ENCODE results near the gene SCRN3.
"Not testable (repeated sequence)": the region's sequence is repeated elsewhere in the genome, so short reads cannot be mapped to it uniquely, and the experiment has no call there.

Gene SCRN3

DNA sequence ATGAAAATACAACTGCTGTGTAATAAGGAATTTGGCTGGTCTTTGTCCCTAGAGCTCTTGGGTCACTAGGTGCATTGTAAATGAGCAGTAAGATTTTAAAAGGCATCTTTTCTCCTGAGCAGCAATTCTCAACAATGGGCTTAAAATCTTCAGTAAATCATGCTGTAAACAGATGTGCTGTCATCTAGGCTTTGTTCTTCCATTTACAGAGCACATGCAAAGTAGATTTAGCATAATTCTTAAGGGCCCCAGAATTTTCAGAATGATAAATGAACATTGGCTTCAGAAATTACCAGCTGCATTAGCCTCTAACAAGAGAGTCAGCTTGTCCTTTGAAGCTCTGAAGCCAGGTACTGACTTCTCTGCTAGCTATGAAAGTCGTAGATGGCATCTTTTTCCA is 26.8 kb upstream of the SCRN3 start:
- H3K27ac ChIP-seq (ENCODE audit: low read depth, low read length, severe bottlenecking), result no peak overlapping the region
- 100% methylated on average over 1 of the region's 1 CpG; no CpG with 5 or more reads in 1 of the 2 experiments for WGBS, 2 experiments (ENCODE audit: insufficient coverage in 2 of 2)
- H3K9me3 ChIP-seq (ENCODE audit: control insufficient read depth, low read length), result peaks cover 22% of the 10 kb centered on the region
- peaks cover 41% of the 10 kb centered on the region for H3K36me3 ChIP-seq (ENCODE audit: control insufficient read depth, insufficient read depth, low read length)
- H3K4me3 ChIP-seq (ENCODE audit: extremely low read depth, insufficient read depth, low read length, poor library complexity, severe bottlenecking), result no peak overlapping the region
- no peaks in the 10 kb centered on the region for H3K4me1 ChIP-seq (ENCODE audit: control insufficient read depth, insufficient read depth, low read length, poor library complexity, severe bottlenecking)

DNA sequence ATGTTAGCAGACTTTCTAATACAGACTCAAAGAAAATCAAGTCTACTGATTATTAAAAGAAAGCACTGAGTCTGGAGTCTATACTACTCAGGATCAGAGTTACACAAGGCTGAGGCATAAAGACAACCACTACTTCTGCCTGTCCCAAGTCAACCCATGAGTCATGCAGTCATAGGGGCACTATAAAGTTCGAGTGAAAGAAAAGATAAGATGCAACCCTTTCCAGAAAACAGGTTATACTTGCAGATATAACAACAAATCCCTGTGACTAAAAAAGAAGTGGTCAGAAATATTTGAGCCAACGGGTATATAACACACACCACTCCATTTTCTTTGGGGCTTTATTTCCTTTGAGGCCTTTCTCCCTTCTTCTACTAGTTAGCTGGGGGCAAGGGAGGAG is 18.6 kb upstream of the SCRN3 start:
- Histone ChIP-seq H3K27ac (ENCODE audit: low read depth, low read length, severe bottlenecking) (no peak overlapping the region), H3K4me1 (ENCODE audit: control insufficient read depth, insufficient read depth, low read length, poor library complexity, severe bottlenecking) (no peaks in the 10 kb centered on the region), H3K36me3 (ENCODE audit: control insufficient read depth, insufficient read depth, low read length) (peaks cover 43% of the 10 kb centered on the region), H3K9me3 (ENCODE audit: control insufficient read depth, low read length) (no peaks in the 10 kb centered on the region), H3K4me3 (ENCODE audit: extremely low read depth, insufficient read depth, low read length, poor library complexity, severe bottlenecking) (no peak overlapping the region)
- WGBS, 2 experiments (ENCODE audit: insufficient coverage in 2 of 2), result 82% methylated on average over 1 of the region's 2 CpGs; no CpG with 5 or more reads in 1 of the 2 experiments

DNA sequence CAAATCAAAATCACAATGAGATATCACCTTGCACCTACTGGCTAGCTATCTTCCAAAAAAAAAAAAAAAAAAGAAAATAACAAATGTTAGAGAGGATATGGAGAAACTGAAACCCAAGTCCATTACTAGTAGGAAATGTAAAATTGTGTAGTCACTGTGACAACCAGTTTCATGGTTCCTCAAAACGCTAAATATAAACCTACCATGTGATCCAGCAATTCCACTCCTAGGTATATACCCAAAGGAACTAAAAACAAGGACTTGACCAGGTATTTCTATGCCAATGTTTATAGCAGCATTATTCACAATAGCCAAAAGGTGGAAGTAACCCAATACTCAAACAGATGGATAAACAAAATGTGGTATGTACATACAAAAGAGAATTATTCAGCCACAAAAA is 11.7 kb upstream of the SCRN3 start:
- WGBS, 2 experiments (ENCODE audit: insufficient coverage in 2 of 2), result 83 to 88% methylated on average over 1 of the region's 1 CpG
- no peaks in the 10 kb centered on the region for H3K9me3 ChIP-seq (ENCODE audit: control insufficient read depth, low read length)
- no peak overlapping the region for H3K27ac ChIP-seq (ENCODE audit: low read depth, low read length, severe bottlenecking)
- no peak overlapping the region for H3K4me3 ChIP-seq (ENCODE audit: extremely low read depth, insufficient read depth, low read length, poor library complexity, severe bottlenecking)
- H3K4me1 ChIP-seq (ENCODE audit: control insufficient read depth, insufficient read depth, low read length, poor library complexity, severe bottlenecking), result no peaks in the 10 kb centered on the region
- peaks cover 27% of the 10 kb centered on the region for H3K36me3 ChIP-seq (ENCODE audit: control insufficient read depth, insufficient read depth, low read length)

DNA sequence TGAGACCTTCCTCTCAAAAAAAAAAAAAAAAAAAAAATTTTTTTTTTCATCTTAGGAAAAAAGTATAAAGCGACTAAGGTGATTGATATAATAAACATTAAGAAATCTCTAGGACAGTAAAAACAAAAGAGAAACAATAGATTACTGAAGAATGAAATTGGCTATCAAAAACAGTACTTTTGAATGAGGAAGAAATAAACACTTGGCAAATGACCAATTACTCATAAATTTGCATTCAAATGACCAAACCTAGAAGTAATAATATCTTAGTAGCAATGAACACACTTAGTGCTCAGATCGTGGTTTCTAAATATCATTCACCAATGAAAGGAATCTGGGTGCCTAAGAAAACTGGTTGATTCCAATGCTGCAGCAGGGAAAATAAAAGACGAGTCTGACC is 10.3 kb upstream of the SCRN3 start:
- Histone ChIP-seq H3K4me3 (ENCODE audit: extremely low read depth, insufficient read depth, low read length, poor library complexity, severe bottlenecking) (no peak overlapping the region), H3K9me3 (ENCODE audit: control insufficient read depth, low read length) (no peaks in the 10 kb centered on the region), H3K36me3 (ENCODE audit: control insufficient read depth, insufficient read depth, low read length) (peaks cover 28% of the 10 kb centered on the region), H3K4me1 (ENCODE audit: control insufficient read depth, insufficient read depth, low read length, poor library complexity, severe bottlenecking) (no peaks in the 10 kb centered on the region), H3K27ac (ENCODE audit: low read depth, low read length, severe bottlenecking) (no peak overlapping the region)
- 93 to 100% methylated on average over 1 to 2 of the region's 3 CpGs for WGBS, 2 experiments (ENCODE audit: insufficient coverage in 2 of 2)

GRCh38 chr2:174388706-174389105 is 6.8 kb upstream of the SCRN3 start:
- not testable (repeated sequence) for H3K4me1 ChIP-seq (ENCODE audit: control insufficient read depth, insufficient read depth, low read length, poor library complexity, severe bottlenecking); H3K27ac ChIP-seq (ENCODE audit: low read depth, low read length, severe bottlenecking); H3K9me3 ChIP-seq (ENCODE audit: control insufficient read depth, low read length); H3K4me3 ChIP-seq (ENCODE audit: extremely low read depth, insufficient read depth, low read length, poor library complexity, severe bottlenecking)
- WGBS, 2 experiments (ENCODE audit: insufficient coverage in 2 of 2), result 86 to 100% methylated on average over 1 to 2 of the region's 3 CpGs
- H3K36me3 ChIP-seq (ENCODE audit: control insufficient read depth, insufficient read depth, low read length), result peaks cover 41% of the 10 kb centered on the region

DNA sequence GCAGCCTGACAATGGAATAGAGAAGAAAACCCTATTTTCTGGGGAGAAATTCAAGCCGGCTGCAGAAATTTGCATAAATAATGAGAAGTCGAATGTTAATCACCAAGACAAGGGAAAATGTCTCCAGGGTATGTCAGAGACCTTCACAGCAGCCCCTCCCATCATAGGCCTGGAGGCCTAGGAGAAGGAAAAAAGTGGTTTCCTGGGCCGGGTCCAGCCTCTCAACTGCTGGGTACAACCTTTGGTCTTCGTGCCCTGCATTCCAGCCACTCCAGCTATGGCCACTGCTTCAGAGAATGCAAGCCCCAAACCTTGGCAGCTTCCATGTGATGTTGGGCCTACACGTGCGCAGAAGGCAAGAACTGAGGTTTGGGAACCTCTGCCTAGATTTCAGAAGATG is 6.0 kb upstream of the SCRN3 start:
- WGBS, 2 experiments (ENCODE audit: insufficient coverage in 2 of 2), result 89 to 94% methylated on average over 4 to 6 of the region's 6 CpGs
- Histone ChIP-seq H3K27ac (ENCODE audit: low read depth, low read length, severe bottlenecking) (no peak overlapping the region), H3K4me1 (ENCODE audit: control insufficient read depth, insufficient read depth, low read length, poor library complexity, severe bottlenecking) (no peaks in the 10 kb centered on the region), H3K9me3 (ENCODE audit: control insufficient read depth, low read length) (no peaks in the 10 kb centered on the region), H3K4me3 (ENCODE audit: extremely low read depth, insufficient read depth, low read length, poor library complexity, severe bottlenecking) (no peak overlapping the region), H3K36me3 (ENCODE audit: control insufficient read depth, insufficient read depth, low read length) (peaks cover 41% of the 10 kb centered on the region)

- peaks cover 37% of the 10 kb centered on the region for H3K36me3 ChIP-seq (ENCODE audit: control insufficient read depth, insufficient read depth, low read length)
- H3K27ac ChIP-seq (ENCODE audit: low read depth, low read length, severe bottlenecking); H3K9me3 ChIP-seq (ENCODE audit: control insufficient read depth, low read length); H3K4me3 ChIP-seq (ENCODE audit: extremely low read depth, insufficient read depth, low read length, poor library complexity, severe bottlenecking); H3K4me1 ChIP-seq (ENCODE audit: control insufficient read depth, insufficient read depth, low read length, poor library complexity, severe bottlenecking): not testable (repeated sequence)
- 100% methylated on average over 1 of the region's 3 CpGs; no CpG with 5 or more reads in 1 of the 2 experiments for WGBS, 2 experiments (ENCODE audit: insufficient coverage in 2 of 2)
Observed at GRCh38 chr2:174390303-174390702, 5.2 kb upstream of the SCRN3 start.

DNA sequence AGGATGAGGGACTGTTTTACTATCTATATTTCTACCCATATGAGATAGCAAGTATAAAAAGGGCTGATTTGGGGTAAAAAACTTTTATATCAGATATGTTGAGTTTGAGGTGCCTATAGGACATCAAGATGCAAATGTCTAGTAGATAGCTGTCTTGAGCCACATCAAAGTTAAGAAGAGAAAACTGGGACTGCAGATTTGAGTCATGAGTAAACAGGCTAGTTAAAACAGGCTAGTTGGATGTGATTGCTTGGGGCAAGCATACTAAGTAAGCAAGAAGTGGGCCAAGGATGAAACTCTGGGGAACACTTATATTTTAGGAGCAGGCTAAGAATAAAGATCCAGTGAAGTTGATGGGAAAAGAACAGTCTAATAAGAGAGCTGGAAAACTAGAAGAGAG is 2.8 kb upstream of the SCRN3 start:
- Histone ChIP-seq H3K9me3 (ENCODE audit: control insufficient read depth, low read length) (no peaks in the 10 kb centered on the region), H3K4me1 (ENCODE audit: control insufficient read depth, insufficient read depth, low read length, poor library complexity, severe bottlenecking) (no peaks in the 10 kb centered on the region), H3K36me3 (ENCODE audit: control insufficient read depth, insufficient read depth, low read length) (peaks cover 23% of the 10 kb centered on the region), H3K27ac (ENCODE audit: low read depth, low read length, severe bottlenecking) (no peak overlapping the region), H3K4me3 (ENCODE audit: extremely low read depth, insufficient read depth, low read length, poor library complexity, severe bottlenecking) (no peak overlapping the region)

DNA sequence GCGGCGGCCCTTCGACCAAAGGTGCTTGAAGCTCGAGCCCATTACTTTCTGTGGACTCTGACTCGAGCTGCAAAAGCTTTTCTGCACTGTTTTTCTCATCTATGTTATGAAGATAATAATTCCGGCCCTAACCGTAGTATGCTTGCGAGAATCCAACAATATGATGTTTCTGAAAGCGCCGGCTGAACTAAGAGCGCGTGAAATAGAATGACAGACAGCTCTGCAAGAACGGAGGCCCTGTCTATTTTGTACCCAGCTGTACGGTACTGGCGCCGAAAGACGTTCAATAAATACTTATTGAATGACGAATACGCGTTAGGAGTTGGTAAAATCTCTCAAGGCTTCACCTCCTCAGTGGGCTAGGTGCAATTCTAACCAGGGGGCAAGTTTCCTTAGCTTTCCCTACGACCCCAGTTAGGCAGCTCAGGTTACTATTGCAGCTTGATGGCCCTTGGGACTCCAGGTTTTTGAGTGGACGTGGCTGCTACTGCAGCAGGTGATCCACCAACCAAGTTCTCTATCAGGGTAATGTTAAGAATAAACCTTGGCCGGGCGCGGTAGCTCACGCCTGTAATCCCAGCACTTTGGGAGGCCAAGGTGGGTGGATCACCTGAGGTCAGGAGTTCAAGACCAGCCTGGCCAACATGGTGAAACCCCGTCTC is 570 bp downstream of the SCRN3 start:
- 14 to 25% methylated on average over 22 to 26 of the region's 27 CpGs for WGBS, 2 experiments (ENCODE audit: insufficient coverage in 2 of 2)
- no peaks in the 10 kb centered on the region for H3K9me3 ChIP-seq (ENCODE audit: control insufficient read depth, low read length)
- no peak overlapping the region for H3K27ac ChIP-seq (ENCODE audit: low read depth, low read length, severe bottlenecking)
- H3K4me3 ChIP-seq (ENCODE audit: extremely low read depth, insufficient read depth, low read length, poor library complexity, severe bottlenecking), result peak overlapping the region; percentile 89
- H3K36me3 ChIP-seq (ENCODE audit: control insufficient read depth, insufficient read depth, low read length), result peaks cover 6% of the 10 kb centered on the region
- no peaks in the 10 kb centered on the region for H3K4me1 ChIP-seq (ENCODE audit: control insufficient read depth, insufficient read depth, low read length, poor library complexity, severe bottlenecking)

GRCh38 chr2:174397773-174398172 is 2.2 kb downstream of the SCRN3 start:
- H3K4me3 ChIP-seq (ENCODE audit: extremely low read depth, insufficient read depth, low read length, poor library complexity, severe bottlenecking), result no peak overlapping the region
- 40 to 75% methylated on average over 1 to 3 of the region's 3 CpGs for WGBS, 2 experiments (ENCODE audit: insufficient coverage in 2 of 2)
- H3K27ac ChIP-seq (ENCODE audit: low read depth, low read length, severe bottlenecking), result no peak overlapping the region
- H3K4me1 ChIP-seq (ENCODE audit: control insufficient read depth, insufficient read depth, low read length, poor library complexity, severe bottlenecking), result no peaks in the 10 kb centered on the region
- H3K9me3 ChIP-seq (ENCODE audit: control insufficient read depth, low read length), result no peaks in the 10 kb centered on the region
- H3K36me3 ChIP-seq (ENCODE audit: control insufficient read depth, insufficient read depth, low read length), result peaks cover 6% of the 10 kb centered on the region

DNA sequence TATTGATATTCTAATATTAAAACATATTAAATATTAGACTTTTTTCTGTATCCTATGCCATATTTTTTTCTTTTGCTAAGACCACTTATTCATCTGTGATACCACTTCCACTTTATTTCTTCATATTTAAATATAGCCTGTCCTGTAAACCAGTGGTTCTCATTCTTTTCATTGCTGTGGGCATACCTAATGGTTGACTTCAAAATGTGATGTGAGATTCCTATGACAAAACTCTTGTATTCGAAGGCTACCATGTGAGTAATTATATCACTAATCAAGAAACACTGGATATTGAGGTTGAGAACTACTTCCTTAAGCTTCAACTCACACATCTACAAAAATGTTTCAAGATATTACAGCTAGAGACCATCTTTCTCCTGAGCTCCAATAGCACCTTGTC is 3.6 kb downstream of the SCRN3 start:
- no peak overlapping the region for H3K4me3 ChIP-seq (ENCODE audit: extremely low read depth, insufficient read depth, low read length, poor library complexity, severe bottlenecking)
- H3K9me3 ChIP-seq (ENCODE audit: control insufficient read depth, low read length), result no peaks in the 10 kb centered on the region
- WGBS, 2 experiments (ENCODE audit: insufficient coverage in 2 of 2), result no CpG with 5 or more reads among the region's 1 CpG
- peaks cover 3% of the 10 kb centered on the region for H3K36me3 ChIP-seq (ENCODE audit: control insufficient read depth, insufficient read depth, low read length)
- no peaks in the 10 kb centered on the region for H3K4me1 ChIP-seq (ENCODE audit: control insufficient read depth, insufficient read depth, low read length, poor library complexity, severe bottlenecking)
- H3K27ac ChIP-seq (ENCODE audit: low read depth, low read length, severe bottlenecking), result no peak overlapping the region
